ENCODE results near the gene SPTBN1. TPM values are rescaled to one million over a fixed set of nuclear protein-coding genes. Genes with fewer than 3 reads are reported as not detected.

Gene SPTBN1
- total and polyA plus RNA-seq, 9 of the 15 experiments (the other 6 are each of a cell fraction or from before 2014, with no cell fraction given), result 8.9 to 66.8 (median 31.4) TPM

DNA sequence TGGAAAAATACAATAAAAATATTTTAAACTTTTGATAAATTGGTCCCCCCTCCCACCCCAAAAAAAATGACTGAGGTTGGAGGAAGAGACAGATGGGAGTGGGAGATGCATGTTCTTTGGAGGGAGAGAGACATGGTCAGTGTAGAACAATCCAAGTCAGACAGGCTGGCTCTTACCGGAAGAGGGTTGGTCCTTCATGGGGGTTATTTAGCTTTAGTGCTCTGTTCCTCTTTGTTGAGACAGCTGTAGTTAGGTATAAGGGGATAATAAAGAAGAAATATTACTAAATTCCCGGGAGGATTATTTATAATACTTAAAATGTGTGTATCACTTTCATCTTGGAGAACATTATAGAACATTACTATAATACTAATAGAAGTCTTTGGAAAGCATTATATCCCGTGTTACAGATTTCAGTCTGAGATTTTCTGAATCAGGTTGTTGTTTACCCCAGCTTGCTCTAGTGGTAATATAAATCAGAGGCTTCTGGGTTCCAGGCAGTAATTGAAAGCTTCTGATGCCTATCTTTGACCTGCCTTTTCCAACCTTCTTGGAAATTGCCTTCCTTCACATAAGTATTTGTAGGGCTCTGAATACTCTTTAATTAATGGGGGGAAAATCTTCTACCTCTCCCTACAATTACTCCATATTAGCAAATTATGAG lies 87.7 kb downstream of the SPTBN1 start (continued):
- TF ChIP-seq GTF3C2 (IDR thresholded peaks at IDR 0.05; ENCODE audit: borderline replicate concordance, extremely low read depth, insufficient read length) (no peak), TSC22D4 (tag; IDR thresholded peaks at IDR 0.05) (no peak)
- TF ChIP-seq, protein P1, sequence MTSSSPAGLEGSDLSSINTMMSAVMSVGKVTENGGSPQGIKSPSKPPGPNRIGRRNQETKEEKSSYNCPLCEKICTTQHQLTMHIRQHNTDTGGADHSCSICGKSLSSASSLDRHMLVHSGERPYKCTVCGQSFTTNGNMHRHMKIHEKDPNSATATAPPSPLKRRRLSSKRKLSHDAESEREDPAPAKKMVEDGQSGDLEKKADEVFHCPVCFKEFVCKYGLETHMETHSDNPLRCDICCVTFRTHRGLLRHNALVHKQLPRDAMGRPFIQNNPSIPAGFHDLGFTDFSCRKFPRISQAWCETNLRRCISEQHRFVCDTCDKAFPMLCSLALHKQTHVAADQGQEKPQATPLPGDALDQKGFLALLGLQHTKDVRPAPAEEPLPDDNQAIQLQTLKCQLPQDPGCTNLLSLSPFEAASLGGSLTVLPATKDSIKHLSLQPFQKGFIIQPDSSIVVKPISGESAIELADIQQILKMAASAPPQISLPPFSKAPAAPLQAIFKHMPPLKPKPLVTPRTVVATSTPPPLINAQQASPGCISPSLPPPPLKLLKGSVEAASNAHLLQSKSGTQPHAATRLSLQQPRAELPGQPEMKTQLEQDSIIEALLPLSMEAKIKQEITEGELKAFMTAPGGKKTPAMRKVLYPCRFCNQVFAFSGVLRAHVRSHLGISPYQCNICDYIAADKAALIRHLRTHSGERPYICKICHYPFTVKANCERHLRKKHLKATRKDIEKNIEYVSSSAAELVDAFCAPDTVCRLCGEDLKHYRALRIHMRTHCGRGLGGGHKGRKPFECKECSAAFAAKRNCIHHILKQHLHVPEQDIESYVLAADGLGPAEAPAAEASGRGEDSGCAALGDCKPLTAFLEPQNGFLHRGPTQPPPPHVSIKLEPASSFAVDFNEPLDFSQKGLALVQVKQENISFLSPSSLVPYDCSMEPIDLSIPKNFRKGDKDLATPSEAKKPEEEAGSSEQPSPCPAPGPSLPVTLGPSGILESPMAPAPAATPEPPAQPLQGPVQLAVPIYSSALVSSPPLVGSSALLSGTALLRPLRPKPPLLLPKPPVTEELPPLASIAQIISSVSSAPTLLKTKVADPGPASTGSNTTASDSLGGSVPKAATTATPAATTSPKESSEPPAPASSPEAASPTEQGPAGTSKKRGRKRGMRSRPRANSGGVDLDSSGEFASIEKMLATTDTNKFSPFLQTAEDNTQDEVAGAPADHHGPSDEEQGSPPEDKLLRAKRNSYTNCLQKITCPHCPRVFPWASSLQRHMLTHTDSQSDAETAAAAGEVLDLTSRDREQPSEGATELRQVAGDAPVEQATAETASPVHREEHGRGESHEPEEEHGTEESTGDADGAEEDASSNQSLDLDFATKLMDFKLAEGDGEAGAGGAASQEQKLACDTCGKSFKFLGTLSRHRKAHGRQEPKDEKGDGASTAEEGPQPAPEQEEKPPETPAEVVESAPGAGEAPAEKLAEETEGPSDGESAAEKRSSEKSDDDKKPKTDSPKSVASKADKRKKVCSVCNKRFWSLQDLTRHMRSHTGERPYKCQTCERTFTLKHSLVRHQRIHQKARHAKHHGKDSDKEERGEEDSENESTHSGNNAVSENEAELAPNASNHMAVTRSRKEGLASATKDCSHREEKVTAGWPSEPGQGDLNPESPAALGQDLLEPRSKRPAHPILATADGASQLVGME (CRISPR knock-in tag; IDR thresholded peaks at IDR 0.05), result no peak

Data from K562 (cell line).